A673 (cell line): Measurements from ENCODE around the gene USP35. TPM values are rescaled to one million over a fixed set of nuclear protein-coding genes. Genes with fewer than 3 reads are reported as not detected.

Experiments
- BruUV-seq: library from RNA; stranded (reverse); fragments of 400-500 nt; replicated peaks from 2 replicates; lab custom pipeline; 2021; lab: Mats Ljungman, UMichigan
- CTCF ChIA-PET: fragments of 300-600 bp; sonication (Branson Sonifier 250); formaldehyde crosslinking; loops from one replicate; lab custom pipeline; 2022; ENCODE audit warnings: antibody characterized with exemption; lab: Charles Lee
- POLR2A ChIA-PET: fragments of 300-600 bp; sonication (Branson Sonifier 250); formaldehyde crosslinking; loops from one replicate; lab custom pipeline; 2022; ENCODE audit warnings: antibody characterized with exemption; ENCODE audit not compliant: low non-redundant PET; lab: Charles Lee
- DNase-seq: peaks from one replicate; pipeline ENCODE4 v3.0.0-alpha.2; 2015; ENCODE audit warnings: low spot score
- H3K27ac ChIP-seq: fragments of 200-600 bp; sonication (generic); 2 replicates; pipeline ENCODE4 v1.5.1; 2016; ENCODE audit warnings: mixed run types, low read depth, mild to moderate bottlenecking, mixed read lengths, antibody characterized with exemption, low read length; ENCODE audit not compliant: poor library complexity, severe bottlenecking
- H3K27me3 ChIP-seq: fragments of 200-600 bp; sonication (generic); replicated peaks from 2 replicates; pipeline ENCODE4 v1.6.1; 2017; ENCODE audit warnings: mixed run types, low read depth, mild to moderate bottlenecking, mixed read lengths, antibody characterized with exemption, low read length; ENCODE audit not compliant: insufficient read depth, poor library complexity
- H3K36me3 ChIP-seq: fragments of 200-600 bp; sonication (generic); 2 replicates; pipeline ENCODE4 v1.6.1; 2016; ENCODE audit warnings: mixed run types, mild to moderate bottlenecking, mixed read lengths, antibody characterized with exemption, low read length; ENCODE audit not compliant: insufficient read depth, poor library complexity, severe bottlenecking
- H3K4me1 ChIP-seq: fragments of 200-600 bp; sonication (generic); 2 replicates; pipeline ENCODE4 v1.6.1; 2017; ENCODE audit warnings: mixed run types, mild to moderate bottlenecking, mixed read lengths, antibody characterized with exemption, low read length; ENCODE audit not compliant: insufficient read depth, poor library complexity, severe bottlenecking
- H3K4me3 ChIP-seq: fragments of 200-600 bp; sonication (generic); 2 replicates; pipeline ENCODE4 v1.5.1; 2016; ENCODE audit warnings: low read depth, mixed run types, mild to moderate bottlenecking, mixed read lengths, low read length; ENCODE audit not compliant: poor library complexity, severe bottlenecking
- H3K9me3 ChIP-seq: fragments of 200-600 bp; sonication (generic); 2 replicates; pipeline ENCODE4 v1.6.1; 2016; ENCODE audit warnings: mixed run types, low read depth, mild to moderate bottlenecking, mixed read lengths, antibody characterized with exemption, low read length; ENCODE audit not compliant: poor library complexity, severe bottlenecking
- CTCF ChIP-seq: fragments of 300-800, 200-600 bp; sonication (generic); conservative IDR thresholded peaks from 2 replicates; pipeline ENCODE4 v1.5.1; 2017; ENCODE audit warnings: low read depth, mild to moderate bottlenecking, antibody characterized with exemption, low read length, moderate library complexity, mixed read lengths
- EZH2 ChIP-seq: fragments of 200-600 bp; sonication (generic); IDR thresholded peaks from 2 replicates; pipeline ENCODE4 v1.6.1; 2017; ENCODE audit warnings: borderline replicate concordance, low read depth, mild to moderate bottlenecking, mixed read lengths, antibody characterized with exemption, low read length; ENCODE audit not compliant: poor library complexity, severe bottlenecking
- intact Hi-C: fragments of 100-400 bp; cut with micrococcal nuclease; formaldehyde crosslinking; loops from one replicate; pipeline ENCODE4 v1.10.0; 2022; ENCODE audit not compliant: unreplicated experiment
- total RNA-seq: library from RNA; stranded (reverse); gene quantifications from 2 replicates; pipeline ENCODE4 v1.2.3, GENCODE V29; 2021

Gene USP35
- total RNA-seq, 1 experiment from 2014 or later, result 4.8 TPM

DNA sequence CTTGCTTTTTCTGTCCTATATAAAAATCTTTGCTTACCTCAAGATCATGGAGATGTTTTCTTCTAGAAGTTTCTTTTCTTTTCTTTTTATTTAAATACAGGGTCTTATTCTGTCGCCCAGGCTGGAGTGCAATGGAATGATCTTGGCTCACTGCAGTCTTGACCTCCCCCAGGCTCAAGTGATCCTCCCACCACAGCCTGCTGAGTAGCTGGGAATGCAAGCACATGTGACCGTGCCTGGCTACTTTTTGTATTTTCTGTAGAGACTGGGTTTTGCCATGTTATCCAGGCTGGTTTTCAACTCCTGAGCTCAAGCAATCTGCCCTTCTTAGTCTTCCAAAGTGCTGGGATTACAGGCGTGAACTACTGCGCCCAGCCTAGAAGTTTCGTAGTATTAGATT lies 45.3 kb downstream of the USP35 start:
- ChIA-PET CTCF (no interaction called here), POLR2A (no interaction called here)
- peaks cover 17% of the 10 kb centered on the region for H3K4me1 ChIP-seq
- H3K36me3 ChIP-seq, result no peaks in the 10 kb centered on the region
- no peak overlapping the region for H3K27ac ChIP-seq
- H3K9me3 ChIP-seq, result no peaks in the 10 kb centered on the region
- TF ChIP-seq EZH2 (no peak), CTCF (no peak)
- DNase-seq, result no peak
- BruUV-seq, result no TSS peak
- H3K27me3 ChIP-seq, result no peaks in the 10 kb centered on the region
- intact Hi-C loops, result no loop called here
- no peak overlapping the region for H3K4me3 ChIP-seq

GRCh38 chr11:78237293-78238046 lies 48.8 kb downstream of the USP35 start:
- Histone ChIP-seq H3K36me3 (no peaks in the 10 kb centered on the region), H3K4me1 (peaks cover 15% of the 10 kb centered on the region), H3K27me3 (no peaks in the 10 kb centered on the region), H3K27ac (no peak overlapping the region), H3K9me3 (no peaks in the 10 kb centered on the region), H3K4me3 (no peak overlapping the region)
- TF ChIP-seq CTCF (no peak), EZH2 (no peak)
- POLR2A ChIA-PET, result no interaction called here
- CTCF ChIA-PET, result no interaction called here
- intact Hi-C loops, result no loop called here
- DNase-seq, result no peak
- BruUV-seq, result no TSS peak

DNA sequence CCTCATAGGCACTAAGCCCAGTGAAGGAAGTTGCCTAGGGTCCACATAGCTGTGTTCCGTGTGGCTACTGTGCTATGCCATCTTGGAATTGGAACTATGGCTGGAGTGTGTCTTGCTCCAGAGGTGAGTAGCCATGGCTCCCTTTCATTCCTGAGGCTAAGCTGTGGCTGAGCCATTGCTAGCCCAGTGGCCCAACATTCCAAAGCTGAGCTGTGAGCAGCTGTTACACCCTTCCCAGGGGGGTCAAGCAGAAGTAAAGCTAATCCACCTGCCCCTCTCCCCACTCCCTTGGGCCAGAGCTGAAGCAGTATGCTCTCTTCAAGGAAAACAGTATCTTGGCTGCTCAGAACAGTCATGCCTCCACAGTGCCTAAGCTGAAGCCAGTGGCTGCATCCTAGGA lies 51.1 kb downstream of the USP35 start:
- Histone ChIP-seq H3K27ac (no peak overlapping the region), H3K36me3 (no peaks in the 10 kb centered on the region), H3K4me3 (no peak overlapping the region), H3K4me1 (peaks cover 21% of the 10 kb centered on the region), H3K27me3 (no peaks in the 10 kb centered on the region), H3K9me3 (no peaks in the 10 kb centered on the region)
- ChIA-PET POLR2A (no interaction called here), CTCF (no interaction called here)
- DNase-seq, result no peak
- BruUV-seq, result no TSS peak
- TF ChIP-seq CTCF (no peak), EZH2 (no peak)
- intact Hi-C loops, result no loop called here
